ENCODE results near the gene KIAA1191.

DNA sequence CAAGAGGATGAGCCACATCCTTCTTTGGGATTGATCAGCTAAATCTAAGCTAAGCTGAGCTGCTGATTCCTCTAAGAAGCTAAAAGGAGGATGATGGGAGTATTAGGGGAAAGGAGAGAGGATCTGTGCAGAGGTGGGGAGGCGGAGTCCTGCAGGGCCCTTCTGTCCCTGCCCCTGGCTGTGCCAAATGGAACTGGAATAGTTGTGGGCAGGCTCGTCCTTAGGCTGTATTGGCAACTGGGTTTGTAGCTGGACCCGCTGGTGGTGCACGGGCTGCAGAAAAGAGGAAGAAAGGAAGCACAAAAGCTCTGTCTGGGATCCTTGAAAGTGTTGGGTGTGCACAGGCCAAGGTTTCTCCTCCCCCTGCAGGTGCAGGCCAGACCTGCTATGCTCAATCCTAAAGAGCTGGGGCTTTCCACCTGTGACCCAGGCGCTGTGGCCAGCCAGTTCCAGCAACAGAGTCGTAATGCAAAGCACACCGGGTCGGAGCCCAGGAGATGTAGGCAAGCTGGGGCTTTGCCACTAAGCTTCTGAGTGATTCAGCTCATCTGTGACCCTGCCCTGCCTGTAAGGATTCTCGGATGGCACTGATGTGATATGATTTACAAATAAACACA is 45.0 kb upstream of the KIAA1191 start:
- TF ChIP-seq EZH2 (IDR thresholded peaks at IDR 0.05; ENCODE audit: borderline replicate concordance, low read length): no peak
- TF ChIP-seq, protein P1, sequence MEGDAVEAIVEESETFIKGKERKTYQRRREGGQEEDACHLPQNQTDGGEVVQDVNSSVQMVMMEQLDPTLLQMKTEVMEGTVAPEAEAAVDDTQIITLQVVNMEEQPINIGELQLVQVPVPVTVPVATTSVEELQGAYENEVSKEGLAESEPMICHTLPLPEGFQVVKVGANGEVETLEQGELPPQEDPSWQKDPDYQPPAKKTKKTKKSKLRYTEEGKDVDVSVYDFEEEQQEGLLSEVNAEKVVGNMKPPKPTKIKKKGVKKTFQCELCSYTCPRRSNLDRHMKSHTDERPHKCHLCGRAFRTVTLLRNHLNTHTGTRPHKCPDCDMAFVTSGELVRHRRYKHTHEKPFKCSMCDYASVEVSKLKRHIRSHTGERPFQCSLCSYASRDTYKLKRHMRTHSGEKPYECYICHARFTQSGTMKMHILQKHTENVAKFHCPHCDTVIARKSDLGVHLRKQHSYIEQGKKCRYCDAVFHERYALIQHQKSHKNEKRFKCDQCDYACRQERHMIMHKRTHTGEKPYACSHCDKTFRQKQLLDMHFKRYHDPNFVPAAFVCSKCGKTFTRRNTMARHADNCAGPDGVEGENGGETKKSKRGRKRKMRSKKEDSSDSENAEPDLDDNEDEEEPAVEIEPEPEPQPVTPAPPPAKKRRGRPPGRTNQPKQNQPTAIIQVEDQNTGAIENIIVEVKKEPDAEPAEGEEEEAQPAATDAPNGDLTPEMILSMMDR (conservative IDR thresholded peaks at IDR 0.05 in 1 of 2, IDR thresholded peaks at IDR 0.05 in 1 of 2; ENCODE audit: extremely low read depth in 1 of 2, insufficient read depth in 1 of 2, low read depth in 1 of 2, low read length in 2 of 2): no peak
